Fibroblast of the aortic adventitia (primary cell): ENCODE data around the gene TCF4. TPM values are rescaled to one million over a fixed set of nuclear protein-coding genes. Genes with fewer than 3 reads are reported as not detected.

ENCODE experiments used
- DNase-seq: peaks from one replicate; pipeline ENCODE4 v3.0.0-alpha.2; 2010; ENCODE audit warnings: low read depth
- H3K4me3 ChIP-seq: 2 replicates; pipeline ENCODE4 v1.5.1; 2011; ENCODE audit warnings: low read depth, mild to moderate bottlenecking, control low read depth, low read length, moderate library complexity
- CTCF ChIP-seq: IDR thresholded peaks from 2 replicates; pipeline ENCODE4 v1.5.1; 2011; ENCODE audit warnings: mild to moderate bottlenecking, low read length, control low read depth, inconsistent platforms; ENCODE audit not compliant: insufficient read depth
- total RNA-seq: library from RNA; depleted of rRNA; stranded (reverse); fragments of >200 nt; gene quantifications from 2 replicates; pipeline ENCODE4 v1.2.3, GENCODE V29; 2012; ENCODE audit warnings: low replicate concordance

The TCF4 gene
- total RNA-seq, 1 donor, result 105 TPM

DNA sequence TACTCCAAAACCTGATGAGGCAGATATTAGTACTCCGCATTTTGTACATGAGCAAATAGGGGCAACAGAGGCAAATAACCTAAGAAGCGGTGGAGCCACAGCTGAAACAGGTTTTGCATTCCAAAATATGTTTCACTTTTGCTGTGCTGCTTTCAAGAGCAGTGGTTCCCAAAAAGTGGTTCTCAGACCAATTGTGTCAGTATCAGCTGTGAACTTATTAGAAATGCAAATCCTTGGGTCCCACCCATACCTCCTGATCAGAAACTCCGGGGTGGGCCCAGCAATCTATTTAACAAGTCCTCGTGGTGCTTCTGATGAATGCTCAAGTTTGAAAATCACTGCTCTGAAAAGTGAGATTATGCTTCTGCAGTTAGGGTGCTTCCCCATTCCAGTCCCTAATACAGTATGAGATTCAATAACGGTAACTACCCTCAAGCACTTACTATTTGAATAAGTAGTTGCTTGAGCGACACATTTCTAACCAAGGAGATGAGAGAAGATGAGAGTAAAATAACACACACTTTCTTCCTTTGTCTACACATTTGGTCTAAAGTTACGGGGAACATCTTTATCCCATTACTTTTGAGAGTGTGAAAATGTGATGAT lies 17.8 kb upstream of the TCF4 start:
- no peak for TF ChIP-seq CTCF
- DNase-seq, result no peak
- H3K4me3 ChIP-seq, result no peak overlapping the region

DNA sequence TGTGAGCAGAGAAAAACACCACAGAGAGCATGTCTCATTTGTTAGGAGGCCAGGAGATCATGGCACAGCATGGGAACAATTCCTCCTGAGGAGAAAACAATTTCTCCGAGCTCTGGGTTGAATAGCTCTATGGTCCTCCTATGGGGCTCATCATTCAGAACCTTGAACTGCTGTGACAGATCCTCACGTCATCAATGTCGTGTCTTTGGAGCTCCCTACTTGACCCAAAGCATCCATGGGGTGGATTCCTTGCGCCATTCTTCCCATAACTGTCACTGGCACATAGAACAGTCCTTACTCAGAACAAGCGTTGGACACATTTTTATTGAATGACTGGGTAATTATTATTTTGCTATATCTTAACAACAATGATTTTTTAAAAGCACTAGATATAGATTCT lies 15.8 kb upstream of the TCF4 start:
- no peak for DNase-seq
- TF ChIP-seq CTCF, result no peak
- no peak overlapping the region for H3K4me3 ChIP-seq

DNA sequence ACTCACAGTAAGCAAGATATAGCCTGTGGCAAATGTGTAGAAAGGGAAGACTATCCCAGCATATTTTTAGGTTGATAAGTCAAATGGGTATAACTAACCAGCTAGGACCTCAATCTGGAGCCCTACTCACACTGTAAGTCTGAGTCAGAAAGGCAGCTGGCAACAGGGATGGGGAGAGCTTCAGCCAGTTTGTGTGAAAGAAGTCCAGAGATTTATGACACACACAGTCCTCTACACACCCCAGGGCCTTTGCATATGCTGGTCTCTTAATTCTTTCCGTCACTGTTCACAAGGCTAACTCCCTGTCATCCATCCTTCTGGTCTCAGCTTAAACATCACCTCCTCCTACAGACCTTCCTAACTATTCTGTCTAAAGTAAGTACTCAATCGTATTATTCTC lies 5.9 kb upstream of the TCF4 start:
- no peak for TF ChIP-seq CTCF
- no peak overlapping the region for H3K4me3 ChIP-seq
- no peak for DNase-seq

DNA sequence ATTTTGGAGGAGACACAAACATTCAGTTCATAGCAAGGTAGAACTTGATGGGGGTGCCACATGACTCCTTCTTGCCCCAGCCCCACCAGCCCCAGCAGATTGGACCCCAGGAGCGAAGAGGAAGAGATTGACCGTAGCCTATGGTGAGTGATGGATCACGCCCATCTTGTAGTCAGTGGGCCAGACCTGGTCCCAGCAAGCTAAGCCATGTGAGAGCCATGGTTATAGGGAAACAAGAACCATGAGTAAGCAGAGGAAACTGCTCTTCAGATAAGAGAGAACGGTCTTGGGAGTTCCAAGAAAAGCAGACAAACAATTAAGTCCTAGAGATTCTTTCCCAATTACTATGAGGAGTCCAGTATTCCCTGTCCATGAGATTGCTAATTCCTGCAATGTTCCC lies 4.6 kb upstream of the TCF4 start:
- TF ChIP-seq CTCF, result no peak
- DNase-seq, result peak; percentile 74
- H3K4me3 ChIP-seq, result no peak overlapping the region

DNA sequence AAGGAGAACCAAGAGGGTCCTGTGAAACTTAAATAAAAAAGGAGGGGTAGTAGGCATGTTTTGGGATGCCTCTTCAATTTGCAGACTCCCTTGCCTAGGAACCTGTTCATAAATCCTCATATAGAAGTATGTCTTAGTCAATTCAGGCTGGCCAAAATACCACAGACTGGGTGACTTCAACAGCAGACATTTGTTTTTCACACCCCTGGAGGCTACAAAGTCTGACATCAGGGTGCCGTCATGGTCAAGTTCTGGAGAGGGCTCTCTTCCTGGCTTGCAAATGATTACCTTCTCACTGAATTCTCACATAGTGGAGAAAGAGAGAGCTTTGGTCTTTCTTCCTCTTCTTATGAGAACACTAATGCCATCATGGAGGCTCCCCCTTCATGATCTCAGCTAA lies 4.1 kb upstream of the TCF4 start:
- H3K4me3 ChIP-seq, result no peak overlapping the region
- DNase-seq, result no peak
- no peak for TF ChIP-seq CTCF

- TF ChIP-seq CTCF, result no peak
- DNase-seq, result peak; percentile 96
- peak overlapping the region; percentile 74 for H3K4me3 ChIP-seq
These were observed 1.8 kb upstream of the TCF4 start for GRCh38 chr18:55589625-55590291.
